GM19193 (cell line): Measurements from ENCODE around the gene STAG1.

Experiments
- POLR2A ChIP-seq: IDR thresholded peaks from 4 replicates; pipeline ENCODE4 v1.6.1; 2011; ENCODE audit not compliant: insufficient read depth, insufficient read length; ENCODE audit errors: extremely low read depth

The STAG1 gene

GRCh38 chr3:136300444-136300843, 451.7 kb downstream of the STAG1 start:
- TF ChIP-seq POLR2A, result no peak

- TF ChIP-seq POLR2A, result no peak
Measured at GRCh38 chr3:136297826-136298225, 454.4 kb downstream of the STAG1 start.

- TF ChIP-seq POLR2A, result no peak
Measured at GRCh38 chr3:136296960-136297359, 455.2 kb downstream of the STAG1 start.

GRCh38 chr3:136294176-136294575, 458.0 kb downstream of the STAG1 start:
- TF ChIP-seq POLR2A, result no peak

GRCh38 chr3:136293279-136293678, 458.9 kb downstream of the STAG1 start:
- TF ChIP-seq POLR2A, result no peak

GRCh38 chr3:136292500-136292899, 459.7 kb downstream of the STAG1 start:
- TF ChIP-seq POLR2A, result no peak

- TF ChIP-seq POLR2A, result no peak
Measured at GRCh38 chr3:136291302-136291701, 460.9 kb downstream of the STAG1 start.
